Astrocyte of the cerebellum (primary cell): Measurements from ENCODE around the gene PDE6A.

Experiments
- DNase-seq: peaks from one replicate; pipeline ENCODE4 v3.0.0-alpha.2; 2011; ENCODE audit warnings: low read depth
- H3K4me3 ChIP-seq: 2 replicates; pipeline ENCODE4 v1.5.1; 2011; ENCODE audit warnings: mild to moderate bottlenecking, low read depth, low read length, moderate library complexity
- CTCF ChIP-seq: IDR thresholded peaks from 2 replicates; pipeline ENCODE4 v1.5.1; 2012; ENCODE audit warnings: low read length, low read depth, moderate library complexity, mild to moderate bottlenecking; ENCODE audit errors: missing control alignments
- in situ Hi-C: cut with HindIII; loops from 2 replicates; pipeline ENCODE4 v1.10.0; 2017; ENCODE audit warnings: low sequenced_read_pairs

PDE6A gene

DNA sequence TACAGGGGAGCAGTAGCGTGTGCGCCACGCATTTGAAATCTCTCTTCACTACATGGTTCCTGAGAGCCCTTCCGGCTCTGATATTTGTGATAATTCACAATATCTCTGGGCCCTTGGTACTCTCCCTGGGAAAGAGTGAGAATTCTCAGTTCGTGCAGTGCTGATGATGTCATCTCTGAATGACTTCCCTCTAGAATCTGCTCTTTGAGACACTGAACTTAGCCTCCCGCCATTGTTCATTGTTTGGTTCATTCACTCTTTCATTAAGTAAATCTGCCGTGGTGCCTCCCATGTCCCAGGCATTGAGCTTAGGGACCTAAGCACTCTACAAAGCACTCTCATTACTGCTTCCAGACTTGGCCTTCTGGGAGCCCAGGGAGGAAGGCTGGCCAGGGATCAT is 120.5 kb downstream of the PDE6A start:
- in situ Hi-C loops = no loop called here
- H3K4me3 ChIP-seq = no peak overlapping the region
- no peak for DNase-seq
- no peak for TF ChIP-seq CTCF

- no peak for TF ChIP-seq CTCF
- no peak for DNase-seq
- H3K4me3 ChIP-seq = no peak overlapping the region
- in situ Hi-C loops = no loop called here
These were observed 121.2 kb downstream of the PDE6A start for GRCh38 chr5:149823375-149823774.

GRCh38 chr5:149822301-149822700 is 122.3 kb downstream of the PDE6A start:
- H3K4me3 ChIP-seq = no peak overlapping the region
- no peak for DNase-seq
- in situ Hi-C loops = no loop called here
- no peak for TF ChIP-seq CTCF

GRCh38 chr5:149820536-149821510 is 123.8 kb downstream of the PDE6A start:
- no peak for DNase-seq
- in situ Hi-C loops = no loop called here
- H3K4me3 ChIP-seq = no peak overlapping the region
- no peak for TF ChIP-seq CTCF

DNA sequence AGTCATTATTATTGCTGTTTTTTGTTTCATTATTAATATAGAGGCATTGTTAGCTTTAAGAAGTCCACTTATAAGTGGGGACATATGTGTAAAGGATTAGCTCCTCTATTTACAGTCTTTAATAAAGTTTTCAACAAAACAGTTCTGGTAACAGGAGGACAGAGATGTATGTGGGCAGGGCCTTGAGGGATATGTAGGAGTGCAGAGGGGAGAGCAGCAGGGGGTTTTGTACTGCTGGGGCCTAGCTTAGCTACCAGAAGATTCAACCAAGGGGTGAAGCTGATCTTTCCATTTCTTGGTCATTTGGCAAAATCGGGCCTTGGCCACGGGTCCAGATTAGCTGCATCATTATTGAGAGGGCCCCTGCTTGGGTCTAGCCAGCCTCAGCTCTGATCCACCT is 124.6 kb downstream of the PDE6A start:
- in situ Hi-C loops = no loop called here

GRCh38 chr5:149818116-149818515 is 126.5 kb downstream of the PDE6A start:
- no peak for TF ChIP-seq CTCF
- no peak overlapping the region for H3K4me3 ChIP-seq
- DNase-seq = no peak
- in situ Hi-C loops = no loop called here

More for the DNA sequence above, 124.6 kb downstream of the PDE6A start:
- no peak for TF ChIP-seq CTCF
- H3K4me3 ChIP-seq = no peak overlapping the region
- DNase-seq = no peak
